Neuronal stem cell (in vitro differentiated cells): Measurements from ENCODE around the gene EME1.

Experiments used
- DNase-seq: peaks from one replicate; pipeline ENCODE4 v3.0.0-alpha.2; 2013; ENCODE audit warnings: low spot score
- H2AFZ ChIP-seq: one replicate; pipeline ENCODE4 v1.6.1; 2013; ENCODE audit warnings: mild to moderate bottlenecking, low read length, inconsistent platforms
- H2AK5ac ChIP-seq: 2 replicates; pipeline ENCODE4 v1.6.1; 2013; ENCODE audit warnings: low read depth, mild to moderate bottlenecking, inconsistent platforms, low read length, moderate library complexity, mixed read lengths
- H2BK120ac ChIP-seq: 2 replicates; pipeline ENCODE4 v1.6.1; 2013; ENCODE audit warnings: low read depth, mild to moderate bottlenecking, inconsistent platforms, low read length, moderate library complexity, mixed read lengths
- H2BK12ac ChIP-seq: one replicate; pipeline ENCODE4 v1.6.1; 2013; ENCODE audit warnings: low read length, inconsistent platforms
- H2BK15ac ChIP-seq: 2 replicates; pipeline ENCODE4 v1.6.1; 2013; ENCODE audit warnings: mild to moderate bottlenecking, low read length, inconsistent platforms, mixed read lengths
- H2BK5ac ChIP-seq: one replicate; pipeline ENCODE4 v1.6.1; 2013; ENCODE audit warnings: inconsistent platforms, mild to moderate bottlenecking, low read length, moderate library complexity
- H3K14ac ChIP-seq: one replicate; pipeline ENCODE4 v1.6.1; 2013; ENCODE audit warnings: low read length, inconsistent platforms
- H3K18ac ChIP-seq: 2 replicates; pipeline ENCODE4 v1.6.1; 2013; ENCODE audit warnings: low read length, inconsistent platforms
- H3K23ac ChIP-seq: 2 replicates; pipeline ENCODE4 v1.6.1; 2013; ENCODE audit warnings: low read depth, mild to moderate bottlenecking, mixed read lengths, low read length, inconsistent platforms; ENCODE audit not compliant: poor library complexity
- H3K27ac ChIP-seq: replicated peaks from 3 replicates; pipeline ENCODE4 v1.5.1; 2013; ENCODE audit warnings: low read length, inconsistent platforms
- H3K27me3 ChIP-seq, 3 experiments: 2 replicates each; pipeline ENCODE4 v1.6.1; 2013; ENCODE audit warnings: low read length in 3 of 3, mild to moderate bottlenecking in 2 of 3, inconsistent platforms in 1 of 3, low read depth in 1 of 3, mixed read lengths in 1 of 3, moderate library complexity in 1 of 3; ENCODE audit not compliant: control insufficient read depth in 3 of 3, insufficient read depth in 3 of 3
- H3K36me3 ChIP-seq, 2 donors: replicated peaks in 1 of 2; 2 replicates each; pipeline ENCODE4 v1.6.1; 2013; ENCODE audit warnings: low read length in 2 of 2; ENCODE audit not compliant: control insufficient read depth in 2 of 2, insufficient read depth in 2 of 2
- H3K4ac ChIP-seq: 2 replicates; pipeline ENCODE4 v1.6.1; 2013; ENCODE audit warnings: inconsistent platforms, mild to moderate bottlenecking, low read length, moderate library complexity
- H3K4me1 ChIP-seq, 2 donors: 1 replicate in 1 of 2; 2 replicates in 1 of 2; pipeline ENCODE4 v1.6.1; 2013; ENCODE audit warnings: low read length in 2 of 2, low read depth in 1 of 2; ENCODE audit not compliant: control insufficient read depth in 2 of 2, insufficient read depth in 1 of 2
- H3K4me2 ChIP-seq: one replicate; pipeline ENCODE4 v1.6.1; 2013; ENCODE audit warnings: mild to moderate bottlenecking, low read length, inconsistent platforms; ENCODE audit not compliant: insufficient read depth, poor library complexity, severe bottlenecking
- H3K4me3 ChIP-seq, 2 donors: 2 replicates each; pipeline ENCODE4 v1.5.1; 2013; ENCODE audit warnings: low read length in 2 of 2, mild to moderate bottlenecking in 2 of 2, inconsistent platforms in 1 of 2, moderate library complexity in 1 of 2
- H3K79me1 ChIP-seq: one replicate; pipeline ENCODE4 v1.6.1; 2013; ENCODE audit warnings: low read depth, mild to moderate bottlenecking, inconsistent platforms, low read length, moderate library complexity
- H3K9ac ChIP-seq: one replicate; pipeline ENCODE4 v1.6.1; 2013; ENCODE audit warnings: mild to moderate bottlenecking, low read depth, low read length, inconsistent platforms; ENCODE audit not compliant: poor library complexity
- H3K9me3 ChIP-seq, 2 donors: replicated peaks in 1 of 2; 2 replicates each; pipeline versions ENCODE3 to v1.6.1; 2013; ENCODE audit warnings: low read length in 2 of 2, mild to moderate bottlenecking in 2 of 2, inconsistent platforms in 1 of 2, low read depth in 1 of 2, mixed read lengths in 1 of 2, moderate library complexity in 1 of 2; ENCODE audit not compliant: control insufficient read depth in 2 of 2, insufficient read depth in 1 of 2
- H4K8ac ChIP-seq: one replicate; pipeline ENCODE4 v1.6.1; 2013; ENCODE audit warnings: low read depth, mild to moderate bottlenecking, inconsistent platforms, low read length, moderate library complexity
- H4K91ac ChIP-seq: one replicate; pipeline ENCODE4 v1.6.1; 2013; ENCODE audit warnings: low read length, low read depth, mild to moderate bottlenecking, inconsistent platforms; ENCODE audit not compliant: poor library complexity
- WGBS, 2 donors: extraction: QIAGEN DNeasy Blood & Tissue Kit; methylation state at CpG; one replicate each; pipeline ENCODE4 v1.1.7; 2013; ENCODE audit warnings: missing lambda C conversion rate in 2 of 2, mixed read lengths in 1 of 2; ENCODE audit not compliant: insufficient read length in 2 of 2, insufficient replicate concordance in 1 of 2; ENCODE audit errors: extremely low coverage in 2 of 2; 5-methylcytosine and 5-hydroxymethylcytosine counted together

Gene EME1

DNA sequence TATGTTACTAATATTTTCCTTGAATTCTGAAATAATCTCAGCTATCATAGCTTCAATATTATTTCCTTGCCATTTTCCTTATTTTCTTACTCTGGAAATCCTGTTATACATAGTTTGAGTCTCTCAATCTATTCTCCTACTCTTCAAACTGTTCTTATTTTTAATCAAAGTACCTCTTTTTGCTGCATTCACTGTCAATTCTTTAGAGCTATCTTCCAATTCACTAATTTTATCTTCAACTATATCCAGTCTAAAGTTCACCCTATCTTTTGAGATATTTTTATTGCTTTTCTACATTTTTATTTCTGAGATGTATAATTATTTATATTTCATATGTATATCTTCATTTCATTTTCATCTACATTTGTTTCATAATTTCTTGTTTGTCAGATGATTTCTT lies 34.4 kb upstream of the EME1 start:
- Histone ChIP-seq H3K27me3 (peaks cover 0 to 5% (median 0%) of the 10 kb centered on the region in 3 experiments), H3K18ac (no peak overlapping the region), H2BK12ac (no peak overlapping the region), H3K4ac (no peak overlapping the region), H4K8ac (no peak overlapping the region), H3K36me3 (no peaks in the 10 kb centered on the region), H3K27ac (no peak overlapping the region), H3K4me3 (no peak overlapping the region), H2AFZ (no peak overlapping the region), H3K9ac (no peak overlapping the region), H3K14ac (no peak overlapping the region), H2BK15ac (no peak overlapping the region), H4K91ac (no peak overlapping the region), H3K79me1 (no peaks in the 10 kb centered on the region), H3K9me3 (peaks cover 5 to 13% of the 10 kb centered on the region in 2 donors), H3K4me2 (no peak overlapping the region), H3K4me1 (no peaks in the 10 kb centered on the region), H2BK120ac (no peak overlapping the region), H3K23ac (no peak overlapping the region), H2BK5ac (no peak overlapping the region), H2AK5ac (no peak overlapping the region)
- DNase-seq, result no peak

DNA sequence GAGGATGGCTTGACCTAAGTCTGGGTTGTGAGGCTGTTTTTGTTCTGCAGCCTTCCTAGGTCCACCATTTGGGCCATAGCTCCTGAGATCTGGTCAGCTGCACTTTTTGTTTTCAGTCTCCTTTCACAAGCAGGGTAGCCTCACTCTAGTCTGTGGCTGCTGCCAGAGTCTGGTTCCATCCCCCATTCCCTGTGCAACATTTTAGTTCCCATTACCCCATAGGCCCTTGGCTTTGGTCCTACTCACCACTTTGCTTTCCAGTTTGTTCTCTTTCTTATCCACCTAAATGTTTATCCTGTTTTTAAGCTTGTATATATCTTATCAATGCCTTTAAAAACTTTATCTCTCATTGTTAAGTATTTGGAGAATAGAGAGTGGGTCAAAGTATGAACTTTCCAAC lies 33.6 kb upstream of the EME1 start:
- Histone ChIP-seq H2AK5ac (no peak overlapping the region), H4K8ac (no peak overlapping the region)

DNA sequence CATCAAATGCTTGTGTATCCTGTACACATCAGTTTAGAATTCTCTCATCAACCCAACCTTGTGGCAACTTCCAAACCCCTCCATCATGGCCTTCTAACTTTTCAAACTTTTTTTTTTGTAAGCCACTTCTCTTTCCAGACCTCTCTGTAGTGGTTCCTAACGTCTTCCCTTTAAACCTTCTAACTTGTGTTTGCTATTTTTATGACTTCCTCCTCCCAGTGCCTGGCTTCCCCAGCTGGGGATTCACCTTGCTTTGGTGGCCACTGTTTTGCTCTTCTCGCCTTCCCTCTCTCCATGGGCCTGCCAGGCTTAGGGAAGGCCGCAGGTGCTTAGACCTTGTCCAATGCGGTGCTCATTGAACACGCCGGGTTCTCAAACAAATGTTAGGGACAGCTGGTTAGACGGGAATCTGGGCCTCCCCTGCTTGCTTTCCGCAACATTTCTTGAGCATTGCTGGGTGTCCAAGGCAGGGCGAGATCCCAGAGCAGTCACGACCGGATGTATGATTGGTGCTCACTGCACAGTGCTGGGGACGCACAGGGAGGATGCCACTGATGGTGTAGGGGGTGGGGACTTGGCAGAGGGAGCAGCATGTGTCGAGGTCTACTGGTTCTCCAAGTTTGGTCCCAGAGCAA lies 28.2 kb upstream of the EME1 start:
- no peak overlapping the region for H2BK120ac ChIP-seq
- H2BK15ac ChIP-seq, result peak overlapping the region; percentile 86
- no CpG with 5 or more reads among the region's 13 CpGs for WGBS, 2 donors
- no peak overlapping the region for H3K4ac ChIP-seq
- H3K18ac ChIP-seq, result no peak overlapping the region
- no peak for DNase-seq
- peaks cover 9% of the 10 kb centered on the region for H3K79me1 ChIP-seq
- H3K14ac ChIP-seq, result no peak overlapping the region
- H2AFZ ChIP-seq, result peak overlapping the region; percentile 99
- no peak overlapping the region for H3K4me2 ChIP-seq
- peaks cover 0 to 18% (median 8%) of the 10 kb centered on the region in 3 experiments for H3K27me3 ChIP-seq
- peak overlapping the region in 1 of 2 donors; percentile 15 for H3K4me3 ChIP-seq
- H3K27ac ChIP-seq, result no peak overlapping the region
- no peak overlapping the region for H3K9ac ChIP-seq
- H2BK12ac ChIP-seq, result no peak overlapping the region
- H3K4me1 ChIP-seq, result peaks cover 15 to 21% of the 10 kb centered on the region in 2 donors
- no peak overlapping the region for H4K91ac ChIP-seq
- H3K36me3 ChIP-seq, result peaks cover 0 to 2% of the 10 kb centered on the region in 2 donors
- H3K23ac ChIP-seq, result peak overlapping the region; percentile 1
- H4K8ac ChIP-seq, result no peak overlapping the region
- peak overlapping the region; percentile 23 for H2AK5ac ChIP-seq
- H3K9me3 ChIP-seq, result peaks cover 0 to 2% of the 10 kb centered on the region in 2 donors
- no peak overlapping the region for H2BK5ac ChIP-seq

More for the DNA sequence above, 33.6 kb upstream of the EME1 start:
- Histone ChIP-seq H3K4ac (no peak overlapping the region), H3K18ac (no peak overlapping the region), H2BK12ac (no peak overlapping the region), H3K36me3 (no peaks in the 10 kb centered on the region), H3K23ac (no peak overlapping the region), H3K9ac (no peak overlapping the region), H3K9me3 (peaks cover 5 to 13% of the 10 kb centered on the region in 2 donors), H3K4me2 (no peak overlapping the region), H2BK5ac (no peak overlapping the region), H2BK120ac (no peak overlapping the region), H3K27me3 (peaks cover 0 to 5% (median 0%) of the 10 kb centered on the region in 3 experiments), H3K79me1 (no peaks in the 10 kb centered on the region), H2BK15ac (no peak overlapping the region), H2AFZ (no peak overlapping the region), H3K27ac (no peak overlapping the region), H3K4me3 (no peak overlapping the region), H3K14ac (no peak overlapping the region), H3K4me1 (no peaks in the 10 kb centered on the region), H4K91ac (no peak overlapping the region)
- no peak for DNase-seq

DNA sequence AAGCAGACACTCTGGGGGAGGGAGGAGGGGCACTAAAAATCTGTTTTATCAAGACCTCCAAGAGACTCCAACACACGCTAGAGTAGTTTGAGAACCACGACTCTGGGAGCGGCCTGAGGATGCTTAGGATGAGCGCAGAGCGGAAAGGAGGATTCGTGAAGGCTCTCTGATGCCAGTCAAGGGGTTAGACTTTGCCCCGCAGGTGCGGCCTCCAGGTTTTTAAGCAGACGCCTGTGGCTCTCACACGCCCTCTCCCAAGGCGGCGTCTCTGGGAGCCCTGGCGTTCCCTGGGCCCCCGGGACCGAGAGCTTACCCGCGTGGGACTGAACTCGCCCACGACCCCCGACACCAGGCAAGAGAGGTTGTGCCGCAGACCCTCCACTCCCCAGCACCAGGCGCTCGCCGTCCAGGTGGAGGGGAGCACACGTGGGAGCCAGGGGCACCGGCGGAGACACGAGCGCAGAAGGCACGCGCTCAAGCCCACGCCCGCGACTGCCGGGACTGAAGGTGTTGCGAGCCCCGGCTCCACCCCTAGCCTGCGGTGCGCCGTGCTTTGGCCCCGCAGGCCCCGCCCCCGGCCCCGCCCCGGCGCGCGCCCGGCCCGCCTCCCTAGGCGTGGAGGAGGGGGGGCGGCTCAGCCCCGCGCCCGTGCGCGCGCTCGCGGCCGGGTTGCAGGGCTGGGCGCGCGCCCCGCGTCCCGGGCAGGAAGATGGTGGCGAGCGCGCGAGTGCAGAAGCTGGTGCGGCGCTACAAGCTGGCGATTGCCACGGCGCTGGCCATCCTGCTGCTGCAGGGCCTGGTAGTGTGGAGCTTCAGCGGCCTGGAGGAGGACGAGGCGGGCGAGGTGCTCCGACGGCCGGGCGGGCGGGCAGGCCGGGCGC lies 27.4 kb upstream of the EME1 start, which contains the start of gene XYLT2:
XYLT2 (plus strand) TSS at position 695 of the 881 bp plus-strand sequence; CDS start at position 710, 15 bp downstream.
- Histone ChIP-seq H2BK15ac (peak within 1 kb of the TSS; percentile 86), H3K4me3 (peak within 1 kb of the TSS; percentile 98 to 99), H3K27ac (peak within 1 kb of the TSS; percentile 71), H3K4me1 (peaks cover 15 to 21% of the 10 kb centered on the region in 2 donors), H2BK120ac (peak within 1 kb of the TSS; percentile 66), H2AFZ (peak within 1 kb of the TSS; percentile 99), H3K14ac (peak within 1 kb of the TSS; percentile 98), H4K91ac (no peak within 1 kb of the TSS), H3K9ac (peak within 1 kb of the TSS; percentile 96), H4K8ac (peak within 1 kb of the TSS; percentile 89), H2AK5ac (peak within 1 kb of the TSS; percentile 88), H3K23ac (peak within 1 kb of the TSS; percentile 98), H2BK12ac (peak within 1 kb of the TSS; percentile 97), H3K36me3 (peaks cover under 1 to 2% of the 10 kb centered on the region in 2 donors), H3K79me1 (peaks cover 9% of the 10 kb centered on the region), H3K4me2 (peak within 1 kb of the TSS; percentile 99), H3K4ac (peak within 1 kb of the TSS; percentile 96), H2BK5ac (peak within 1 kb of the TSS; percentile 88), H3K9me3 (peaks cover 0 to 2% of the 10 kb centered on the region in 2 donors), H3K18ac (peak within 1 kb of the TSS; percentile 99), H3K27me3 (peaks cover 0 to 18% (median 8%) of the 10 kb centered on the region in 3 experiments)
- DNase-seq, result peak; percentile 89
- no CpG with 5 or more reads among the region's 87 CpGs for WGBS, 2 donors
